Neural crest cell (in vitro differentiated cells): ENCODE measurements around the gene NOTO. TPM values are rescaled to one million over a fixed set of nuclear protein-coding genes. Genes with fewer than 3 reads are reported as not detected.

Experiments used
- DNase-seq: peaks from one replicate; pipeline ENCODE4 v3.0.0; 2021; ENCODE audit warnings: low read depth, mixed read lengths, low spot score
- H3K27ac Mint-ChIP-seq: one replicate; pipeline ENCODE4 v1.8.0; 2021; ENCODE audit warnings: mild to moderate bottlenecking, mixed read lengths; ENCODE audit not compliant: unreplicated experiment
- H3K27me3 Mint-ChIP-seq: 2 replicates; pipeline ENCODE4 v1.8.0; 2021; ENCODE audit warnings: low read depth, mild to moderate bottlenecking, mixed read lengths
- H3K36me3 Mint-ChIP-seq: 2 replicates; pipeline ENCODE4 v1.8.0; 2021; ENCODE audit warnings: low read depth, mild to moderate bottlenecking, mixed read lengths
- H3K4me1 Mint-ChIP-seq: 2 replicates; pipeline ENCODE4 v1.8.0; 2021; ENCODE audit warnings: mixed read lengths
- H3K4me3 Mint-ChIP-seq: one replicate; pipeline ENCODE4 v1.8.0; 2021; ENCODE audit warnings: mild to moderate bottlenecking, mixed read lengths
- H3K9me3 Mint-ChIP-seq: 2 replicates; pipeline ENCODE4 v1.8.0; 2021; ENCODE audit warnings: mixed read lengths
- CTCF ChIP-seq: fragments of 200-600 bp; sonication (generic); conservative IDR thresholded peaks from 2 replicates; pipeline ENCODE4 v1.5.0; 2021; ENCODE audit warnings: antibody characterized with exemption, mild to moderate bottlenecking
- total RNA-seq: library from RNA; stranded (reverse); gene quantifications from 2 replicates; pipeline ENCODE4 v1.2.1, GENCODE V29; 2021

NOTO gene
- total RNA-seq, 1 donor from 2014 or later: not detected

GRCh38 chr2:73258186-73258912 is 56.0 kb downstream of the NOTO start:
- DNase-seq: no peak
- TF ChIP-seq CTCF: no peak
- H3K36me3 Mint-ChIP-seq: no peaks in the 10 kb centered on the region
- no peaks in the 10 kb centered on the region for H3K4me1 Mint-ChIP-seq
- H3K27me3 Mint-ChIP-seq: peaks cover 2% of the 10 kb centered on the region
- H3K27ac Mint-ChIP-seq: no peak overlapping the region
- no peak overlapping the region for H3K4me3 Mint-ChIP-seq
- no peaks in the 10 kb centered on the region for H3K9me3 Mint-ChIP-seq

GRCh38 chr2:73258913-73259215 is 56.5 kb downstream of the NOTO start:
- Mint-ChIP-seq H3K27me3 (peaks cover 4% of the 10 kb centered on the region), H3K36me3 (no peaks in the 10 kb centered on the region), H3K4me3 (no peak overlapping the region), H3K9me3 (no peaks in the 10 kb centered on the region), H3K4me1 (no peaks in the 10 kb centered on the region), H3K27ac (no peak overlapping the region)
- DNase-seq: no peak
- no peak for TF ChIP-seq CTCF

- Mint-ChIP-seq H3K4me3 (no peak overlapping the region), H3K27me3 (peaks cover 4% of the 10 kb centered on the region), H3K36me3 (no peaks in the 10 kb centered on the region), H3K27ac (peak overlapping the region; percentile 57), H3K9me3 (no peaks in the 10 kb centered on the region), H3K4me1 (no peaks in the 10 kb centered on the region)
- DNase-seq: no peak
- no peak for TF ChIP-seq CTCF
Observed at GRCh38 chr2:73259276-73259675, 56.9 kb downstream of the NOTO start.

GRCh38 chr2:73259704-73260337 is 57.4 kb downstream of the NOTO start:
- Mint-ChIP-seq H3K36me3 (no peaks in the 10 kb centered on the region), H3K9me3 (no peaks in the 10 kb centered on the region), H3K4me1 (no peaks in the 10 kb centered on the region), H3K4me3 (peak overlapping the region; percentile 38), H3K27me3 (peaks cover 4% of the 10 kb centered on the region), H3K27ac (peak overlapping the region; percentile 57)
- no peak for TF ChIP-seq CTCF
- no peak for DNase-seq

- Mint-ChIP-seq H3K4me1 (no peaks in the 10 kb centered on the region), H3K27me3 (peaks cover 4% of the 10 kb centered on the region), H3K4me3 (peak overlapping the region; percentile 38), H3K36me3 (no peaks in the 10 kb centered on the region), H3K9me3 (no peaks in the 10 kb centered on the region), H3K27ac (peak overlapping the region; percentile 62)
- TF ChIP-seq CTCF: peak; percentile 53
- peak; percentile 60 for DNase-seq
Observed at GRCh38 chr2:73260338-73260984, 58.1 kb downstream of the NOTO start.

Other genes with a start within 250 kb of the NOTO start
- gene SFXN5, start 130.9 kb upstream of the NOTO start, total RNA-seq: 21.8 and 23.3 TPM in 2 replicates
- gene RAB11FIP5, start 89.6 kb upstream of the NOTO start, total RNA-seq: 6.7 and 10.1 TPM in 2 replicates
- gene SMYD5, start 11.7 kb downstream of the NOTO start, total RNA-seq: 33.7 and 33.9 TPM in 2 replicates
- 11.4 and 11.7 TPM in 2 replicates for gene PRADC1, start 30.7 kb downstream of the NOTO start, total RNA-seq
- gene CCT7, start 31.7 kb downstream of the NOTO start, total RNA-seq: 446 and 460 TPM in 2 replicates
- gene FBXO41, start 81.9 kb downstream of the NOTO start, total RNA-seq: 3.7 and 4.5 TPM in 2 replicates
- gene EGR4, start 91.0 kb downstream of the NOTO start, total RNA-seq: not detected in 2 replicates
- gene ALMS1, start 183.3 kb downstream of the NOTO start, total RNA-seq: 48.1 and 55.6 TPM in 2 replicates